HL-60/S4 treated with phorbol 12-myristate 13-acetate at 8.2 ng/mL for 4 days and 3 days (cell line): ENCODE measurements around the gene DARS1.
"Not testable (repeated sequence)": the region's sequence is repeated elsewhere in the genome, so short reads cannot be mapped to it uniquely, and the experiment has no call there.

Experiments used
- in situ Hi-C: fragments of 300-500 bp; cut with MboI; formaldehyde crosslinking; loops from 2 replicates; pipeline ENCODE4 v1.15.0; 2022; ENCODE audit warnings: low sequenced_read_pairs

The DARS1 gene

GRCh38 chr2:135985826-135986393, 484 bp upstream of the DARS1 start:
- in situ Hi-C loops, result no loop called here

- in situ Hi-C loops, result no loop called here
These were observed 1.0 kb downstream of the DARS1 start for GRCh38 chr2:135984199-135985017.

- in situ Hi-C loops, result no loop called here
These were observed 4.9 kb downstream of the DARS1 start for GRCh38 chr2:135980434-135981079.

- in situ Hi-C loops, result no loop called here
These were observed 9.7 kb downstream of the DARS1 start for GRCh38 chr2:135975702-135976101.

- in situ Hi-C loops, result no loop called here
These were observed 11.4 kb downstream of the DARS1 start for GRCh38 chr2:135974036-135974435.

GRCh38 chr2:135969655-135970387, 15.6 kb downstream of the DARS1 start:
- in situ Hi-C loops, result no loop called here

GRCh38 chr2:135965756-135966155, 19.7 kb downstream of the DARS1 start:
- in situ Hi-C loops, result no loop called here

GRCh38 chr2:135964404-135964803, 21.0 kb downstream of the DARS1 start:
- in situ Hi-C loops, result not testable (repeated sequence)

- in situ Hi-C loops, result no loop called here
These were observed 21.6 kb downstream of the DARS1 start for GRCh38 chr2:135963841-135964240.

GRCh38 chr2:135962366-135963123, 22.9 kb downstream of the DARS1 start:
- in situ Hi-C loops, result no loop called here

GRCh38 chr2:135960656-135961551, 24.5 kb downstream of the DARS1 start:
- in situ Hi-C loops, result no loop called here

- in situ Hi-C loops, result no loop called here
These were observed 25.3 kb downstream of the DARS1 start for GRCh38 chr2:135960150-135960549.

- in situ Hi-C loops, result not testable (repeated sequence)
These were observed 26.5 kb downstream of the DARS1 start for GRCh38 chr2:135958927-135959326.

- in situ Hi-C loops, result no loop called here
These were observed 31.3 kb downstream of the DARS1 start for GRCh38 chr2:135954020-135954601.

GRCh38 chr2:135952891-135953290, 32.5 kb downstream of the DARS1 start:
- in situ Hi-C loops, result no loop called here

- in situ Hi-C loops, result no loop called here
These were observed 34.3 kb downstream of the DARS1 start for GRCh38 chr2:135951041-135951583.

- in situ Hi-C loops, result no loop called here
These were observed 35.8 kb downstream of the DARS1 start for GRCh38 chr2:135949451-135950234.
